Bronchial epithelial cell (primary cell): Measurements from ENCODE around the gene ARHGAP22. TPM values are rescaled to one million over a fixed set of nuclear protein-coding genes. Genes with fewer than 3 reads are reported as not detected.

ENCODE experiments used
- DNase-seq: peaks from one replicate; pipeline ENCODE4 v3.0.0-alpha.2; 2010; ENCODE audit warnings: low read depth
- FAIRE-seq: peaks from 2 replicates; lab custom pipeline; 2011; peaks lifted over from hg19 to GRCh38; lab: Jason Lieb, UNC
- H3K27me3 ChIP-seq: 2 replicates; pipeline ENCODE4 v1.5.1; 2011; ENCODE audit warnings: low read length; ENCODE audit not compliant: control insufficient read depth, insufficient read depth
- H3K36me3 ChIP-seq: 2 replicates; pipeline ENCODE4 v1.5.1; 2011; ENCODE audit warnings: low read length; ENCODE audit not compliant: control insufficient read depth, insufficient read depth
- H3K4me3 ChIP-seq: 2 replicates; pipeline ENCODE4 v1.5.1; 2011; ENCODE audit warnings: mild to moderate bottlenecking, low read depth, low read length, control low read depth
- total RNA-seq: library from RNA; depleted of rRNA; stranded (reverse); fragments of >200 nt; gene quantifications from 2 replicates; pipeline ENCODE4 v1.2.1, GENCODE V29; 2014
- TF ChIP-seq, protein P1 (sequence below): IDR thresholded peaks from 2 replicates; pipeline ENCODE4 v1.5.1; 2011; ENCODE audit warnings: mild to moderate bottlenecking, moderate library complexity, low read length, control low read depth, inconsistent platforms; ENCODE audit not compliant: insufficient read depth, severe bottlenecking

Gene ARHGAP22
- total RNA-seq, 1 donor from 2014 or later = 9.0 TPM

DNA sequence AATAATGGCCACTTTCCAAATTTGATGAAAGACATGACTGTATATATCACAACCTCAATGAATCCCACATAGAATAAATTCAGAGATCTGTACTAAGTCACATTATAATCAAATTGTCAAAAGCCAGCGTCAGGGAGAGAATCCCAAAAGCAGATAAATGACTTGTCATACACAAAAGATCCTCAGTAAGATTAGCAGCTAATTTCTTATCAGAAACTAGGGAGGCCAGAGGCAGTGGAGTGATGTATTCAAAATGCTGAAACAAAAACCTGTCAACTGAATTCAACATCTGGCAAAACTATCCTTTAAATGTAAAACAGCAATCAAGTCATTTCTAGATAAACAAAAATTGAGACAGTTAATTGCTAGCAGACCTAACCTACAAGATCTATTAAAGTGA lies 11.6 kb upstream of the ARHGAP22 start:
- no peak for DNase-seq
- TF ChIP-seq, protein P1, sequence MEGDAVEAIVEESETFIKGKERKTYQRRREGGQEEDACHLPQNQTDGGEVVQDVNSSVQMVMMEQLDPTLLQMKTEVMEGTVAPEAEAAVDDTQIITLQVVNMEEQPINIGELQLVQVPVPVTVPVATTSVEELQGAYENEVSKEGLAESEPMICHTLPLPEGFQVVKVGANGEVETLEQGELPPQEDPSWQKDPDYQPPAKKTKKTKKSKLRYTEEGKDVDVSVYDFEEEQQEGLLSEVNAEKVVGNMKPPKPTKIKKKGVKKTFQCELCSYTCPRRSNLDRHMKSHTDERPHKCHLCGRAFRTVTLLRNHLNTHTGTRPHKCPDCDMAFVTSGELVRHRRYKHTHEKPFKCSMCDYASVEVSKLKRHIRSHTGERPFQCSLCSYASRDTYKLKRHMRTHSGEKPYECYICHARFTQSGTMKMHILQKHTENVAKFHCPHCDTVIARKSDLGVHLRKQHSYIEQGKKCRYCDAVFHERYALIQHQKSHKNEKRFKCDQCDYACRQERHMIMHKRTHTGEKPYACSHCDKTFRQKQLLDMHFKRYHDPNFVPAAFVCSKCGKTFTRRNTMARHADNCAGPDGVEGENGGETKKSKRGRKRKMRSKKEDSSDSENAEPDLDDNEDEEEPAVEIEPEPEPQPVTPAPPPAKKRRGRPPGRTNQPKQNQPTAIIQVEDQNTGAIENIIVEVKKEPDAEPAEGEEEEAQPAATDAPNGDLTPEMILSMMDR = no peak
- H3K4me3 ChIP-seq = no peak overlapping the region
- FAIRE-seq = no peak
- no peaks in the 10 kb centered on the region for H3K27me3 ChIP-seq
- H3K36me3 ChIP-seq = no peaks in the 10 kb centered on the region

DNA sequence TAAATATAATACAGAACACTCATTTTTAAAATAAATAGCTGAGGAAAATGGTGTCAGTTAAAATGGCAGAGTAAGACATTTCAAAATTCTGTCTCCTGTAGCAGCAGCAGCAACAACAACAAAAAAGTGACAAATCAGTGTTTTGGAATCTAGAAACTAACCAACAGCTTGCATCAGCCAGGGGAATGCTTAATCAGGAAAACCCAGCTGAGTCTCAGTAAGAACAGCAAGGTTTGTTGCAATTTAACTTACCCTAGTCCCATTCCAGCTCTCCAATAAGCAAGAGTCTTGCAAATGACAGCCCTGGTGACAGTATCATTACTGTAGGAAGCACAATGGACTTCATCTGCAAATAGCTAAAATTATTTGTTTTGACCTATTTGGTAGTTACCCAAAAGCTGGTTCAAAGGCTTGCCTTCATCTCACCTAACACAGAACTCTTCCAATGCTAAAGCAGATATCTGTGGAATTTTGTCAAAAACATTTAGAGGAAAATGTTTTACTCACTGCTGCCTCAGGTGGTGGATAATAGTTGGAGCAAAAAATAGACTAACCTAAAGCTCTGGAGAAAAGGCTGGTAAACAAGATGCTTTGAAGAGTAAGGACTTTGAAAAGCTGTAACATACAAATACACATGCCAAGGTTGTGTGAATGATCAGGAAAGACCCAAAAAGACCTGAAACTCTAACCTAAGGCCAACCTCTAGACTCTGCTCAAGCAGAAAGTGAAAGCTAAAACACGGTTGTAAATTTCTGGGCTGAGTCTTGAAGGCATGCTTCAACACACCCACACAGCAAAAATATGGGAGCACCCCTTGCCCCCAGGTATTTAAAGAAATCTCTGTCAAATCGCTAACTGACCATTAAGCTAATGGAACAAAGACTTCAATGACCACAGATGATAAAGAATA lies 9.9 kb upstream of the ARHGAP22 start:
- FAIRE-seq (no peak), DNase-seq (peak; percentile 14)
- TF ChIP-seq, protein P1 = peak; percentile 28
- no peak overlapping the region for H3K4me3 ChIP-seq
- no peaks in the 10 kb centered on the region for H3K27me3 ChIP-seq
- H3K36me3 ChIP-seq = no peaks in the 10 kb centered on the region

GRCh38 chr10:48613016-48613415 lies 8.1 kb upstream of the ARHGAP22 start:
- no peak overlapping the region for H3K4me3 ChIP-seq
- no peak for FAIRE-seq
- no peaks in the 10 kb centered on the region for H3K27me3 ChIP-seq
- no peak for DNase-seq
- TF ChIP-seq, protein P1 = no peak
- H3K36me3 ChIP-seq = no peaks in the 10 kb centered on the region

- TF ChIP-seq, protein P1 = no peak
These were observed 7.5 kb upstream of the ARHGAP22 start for GRCh38 chr10:48612236-48612943.

DNA sequence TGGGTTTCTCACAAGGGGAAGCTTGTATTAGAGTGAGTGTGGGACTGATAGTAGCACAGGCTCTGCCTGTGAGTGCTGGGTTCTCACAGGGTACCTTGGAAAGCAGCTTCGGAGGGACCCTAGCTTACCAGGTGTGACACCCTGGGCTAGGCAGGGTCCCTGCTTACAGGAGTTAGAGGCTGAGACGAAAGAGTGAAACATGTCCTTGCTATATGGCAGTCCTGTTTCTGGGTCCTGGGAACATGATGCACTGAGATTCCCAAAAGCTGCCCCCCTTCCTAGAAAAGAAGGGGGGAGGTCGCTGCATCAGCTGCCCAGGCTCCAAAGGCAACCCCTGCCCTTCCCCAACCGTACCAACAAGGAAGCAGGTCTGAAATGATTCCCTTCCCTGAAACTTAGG lies 6.3 kb upstream of the ARHGAP22 start:
- TF ChIP-seq, protein P1 = no peak
- no peak overlapping the region for H3K4me3 ChIP-seq
- H3K36me3 ChIP-seq = no peaks in the 10 kb centered on the region
- FAIRE-seq = no peak
- H3K27me3 ChIP-seq = no peaks in the 10 kb centered on the region
- DNase-seq = no peak

More at GRCh38 chr10:48612236-48612943, 7.5 kb upstream of the ARHGAP22 start:
- Histone ChIP-seq H3K4me3 (no peak overlapping the region), H3K27me3 (no peaks in the 10 kb centered on the region), H3K36me3 (no peaks in the 10 kb centered on the region)
- FAIRE-seq = no peak
- DNase-seq = no peak
